Fibroblast of the aortic adventitia (primary cell): Measurements from ENCODE around the gene MFSD2A. TPM values are rescaled to one million over a fixed set of nuclear protein-coding genes. Genes with fewer than 3 reads are reported as not detected.
A peak's percentile ranks its signal among the peaks of the same experiment; 100 is the strongest.

Experiments
- DNase-seq: peaks from one replicate; pipeline ENCODE4 v3.0.0-alpha.2; 2010; ENCODE audit warnings: low read depth
- H3K4me3 ChIP-seq: 2 replicates; pipeline ENCODE4 v1.5.1; 2011; ENCODE audit warnings: low read depth, mild to moderate bottlenecking, control low read depth, low read length, moderate library complexity
- CTCF ChIP-seq: IDR thresholded peaks from 2 replicates; pipeline ENCODE4 v1.5.1; 2011; ENCODE audit warnings: mild to moderate bottlenecking, low read length, control low read depth, inconsistent platforms; ENCODE audit not compliant: insufficient read depth
- small RNA-seq: library from RNA; depleted of rRNA; stranded (forward); fragments of <200 nt; gene quantifications from one replicate; pipeline ENCODE3, GENCODE V24; 2012
- total RNA-seq: library from RNA; depleted of rRNA; stranded (reverse); fragments of >200 nt; gene quantifications from 2 replicates; pipeline ENCODE4 v1.2.3, GENCODE V29; 2012; ENCODE audit warnings: low replicate concordance

MFSD2A gene
- total RNA-seq, 1 donor: 2.3 TPM

DNA sequence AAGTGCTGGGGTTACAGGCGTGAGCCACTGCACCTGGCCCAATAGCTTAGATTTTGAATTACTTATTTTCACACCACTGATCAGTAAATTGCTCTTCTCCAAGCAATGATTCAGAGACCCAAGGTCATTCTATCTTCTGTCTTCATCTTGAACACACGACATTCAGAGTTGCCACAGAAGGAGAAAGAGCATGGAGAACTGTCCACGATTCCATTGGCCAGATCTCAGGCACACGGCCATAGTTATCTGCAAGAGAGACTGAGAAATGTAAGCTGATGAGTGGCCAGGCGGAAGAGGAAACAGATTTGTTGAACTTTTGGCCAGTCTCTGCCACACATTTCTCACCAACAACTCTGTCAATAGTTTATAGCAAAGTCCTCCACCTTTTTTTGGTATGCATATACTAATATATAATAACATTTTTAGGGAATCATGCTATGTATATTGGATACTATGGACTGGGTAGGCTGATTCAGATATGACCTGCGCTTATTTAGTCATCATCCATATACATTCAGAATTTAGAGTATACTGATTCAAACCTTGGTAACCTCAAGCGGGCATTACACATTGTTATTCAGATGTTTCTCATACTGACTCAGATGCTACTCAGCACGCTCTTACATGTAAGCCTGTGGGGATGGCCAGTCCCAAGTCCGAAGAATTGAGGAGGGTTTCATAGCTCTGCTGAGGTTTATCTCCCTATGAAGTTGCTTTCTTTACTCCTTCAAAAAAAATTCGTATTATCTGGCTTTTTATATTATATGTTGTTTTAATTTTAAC lies 60.1 kb downstream of the MFSD2A start:
- DNase-seq: peak; percentile 82
- no peak overlapping the region for H3K4me3 ChIP-seq
- TF ChIP-seq CTCF: no peak

GRCh38 chr1:40017951-40018575 lies 63.1 kb downstream of the MFSD2A start:
- DNase-seq: no peak
- no peak overlapping the region for H3K4me3 ChIP-seq
- no peak for TF ChIP-seq CTCF

Small RNAs within 50 kb of the gene (small RNA-seq; reads per million reads assigned to genes)
- gene RF00019: not detected

Other genes with a start within 250 kb of the MFSD2A start
- gene PPIE, start 216.3 kb upstream of the MFSD2A start, total RNA-seq: 28.4 and 39.6 TPM in 2 replicates
- gene OXCT2, start 183.8 kb upstream of the MFSD2A start, total RNA-seq: 0.98 and 0.99 TPM in 2 replicates
- not detected in 2 replicates for gene BMP8B, start 166.3 kb upstream of the MFSD2A start, total RNA-seq
- 14.6 and 28.1 TPM in 2 replicates for gene TRIT1, start 71.6 kb upstream of the MFSD2A start, total RNA-seq
- gene MYCL, start 53.2 kb upstream of the MFSD2A start, total RNA-seq: 0.41 and 0.81 TPM in 2 replicates
- gene CAP1, start 85.6 kb downstream of the MFSD2A start, total RNA-seq: 68.1 and 376 TPM in 2 replicates
- gene PPT1, start 142.1 kb downstream of the MFSD2A start, total RNA-seq: 23.5 and 44.2 TPM in 2 replicates
- 21.9 and 25.4 TPM in 2 replicates for gene RLF, start 206.2 kb downstream of the MFSD2A start, total RNA-seq